ENCODE results near the gene GAS6.
"Not testable (repeated sequence)": the region's sequence is repeated elsewhere in the genome, so short reads cannot be mapped to it uniquely, and the experiment has no call there.

GAS6 gene

GRCh38 chr13:113804017-113804702, 59.7 kb downstream of the GAS6 start:
- no peak for DNase-seq

GRCh38 chr13:113803409-113804016, 60.4 kb downstream of the GAS6 start:
- no peak for DNase-seq

- DNase-seq: no peak
Measured at GRCh38 chr13:113802761-113803160, 61.1 kb downstream of the GAS6 start.

- no peak for DNase-seq
Measured at GRCh38 chr13:113802090-113802531, 61.8 kb downstream of the GAS6 start.

DNA sequence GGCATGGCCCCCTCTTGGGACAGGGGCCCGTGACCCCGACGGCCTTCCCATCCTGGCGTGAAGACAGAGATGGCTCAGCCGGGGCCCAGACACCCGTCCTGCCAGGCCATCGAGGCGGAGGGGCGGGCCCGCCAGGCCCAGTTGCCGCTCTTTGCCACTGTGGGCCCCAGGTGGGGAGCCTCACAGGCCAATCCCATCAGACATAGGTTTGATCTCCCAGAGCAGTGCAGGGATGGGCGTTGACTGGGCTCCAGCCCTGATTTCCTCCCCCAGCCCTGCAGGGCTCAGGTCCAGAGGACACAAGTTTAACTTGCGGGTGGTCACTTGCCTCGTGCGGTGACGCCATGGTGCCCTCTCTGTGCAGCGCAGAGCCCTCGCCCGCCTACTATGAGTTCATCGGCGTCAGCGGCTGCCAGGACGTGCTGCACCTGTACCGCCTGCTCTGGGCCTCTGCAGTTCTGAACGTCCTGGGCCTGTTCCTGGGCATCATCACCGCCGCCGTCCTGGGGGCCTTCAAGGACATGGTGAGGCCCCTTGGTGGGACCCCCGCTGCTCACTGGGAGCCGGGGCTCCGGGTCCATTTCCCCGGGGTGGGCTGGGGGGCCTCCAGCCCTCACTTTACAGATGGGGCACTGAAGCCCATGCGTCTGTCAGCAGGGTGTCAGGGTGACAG, 62.5 kb downstream of the GAS6 start:
- no peak for DNase-seq

DNA sequence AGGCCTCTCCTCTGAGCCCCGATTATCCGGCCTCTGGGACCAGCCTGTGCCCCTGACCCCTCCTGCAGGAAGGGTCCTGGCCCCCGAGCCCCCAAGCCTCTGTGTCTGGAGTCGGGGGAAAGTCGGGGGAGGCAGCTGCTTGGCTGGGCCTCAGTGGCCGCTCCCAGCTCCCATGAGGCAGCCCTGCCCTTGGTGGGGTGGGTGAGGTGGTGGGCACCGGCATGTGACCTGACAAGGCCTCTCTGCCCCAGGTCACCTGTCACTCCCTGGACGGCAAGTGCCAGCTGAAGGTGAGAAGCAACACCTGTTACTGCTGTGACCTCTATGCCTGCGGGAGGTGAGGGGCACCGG, 63.3 kb downstream of the GAS6 start:
- no peak for DNase-seq

DNA sequence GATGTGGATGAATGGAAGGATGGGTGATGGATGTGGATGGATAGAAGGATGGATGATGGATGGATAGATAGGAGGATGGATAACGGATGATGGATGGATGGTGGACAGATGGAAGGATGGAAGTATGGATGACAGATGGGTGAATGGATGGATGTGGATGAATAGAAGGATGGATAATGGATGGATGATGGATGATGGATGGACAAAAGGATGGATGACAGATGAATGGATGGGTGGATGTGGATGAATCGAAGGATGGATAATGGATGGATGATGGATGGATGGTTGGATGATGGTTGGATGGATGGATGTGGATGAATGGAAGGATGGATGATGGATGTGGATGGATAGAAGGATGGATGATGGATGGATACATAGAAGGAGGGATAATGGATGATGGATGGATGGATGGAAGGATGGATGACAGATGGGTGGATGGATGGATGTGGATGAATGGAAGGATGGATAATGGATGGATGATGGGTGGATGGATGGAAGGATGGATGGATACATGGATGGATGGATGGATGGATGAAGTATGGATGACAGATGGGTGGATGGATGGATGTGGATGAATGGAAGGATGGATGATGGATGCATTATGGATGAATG, 65.6 kb downstream of the GAS6 start:
- DNase-seq: no peak

- no peak for DNase-seq
Measured at GRCh38 chr13:113796964-113797676, 66.8 kb downstream of the GAS6 start.

DNA sequence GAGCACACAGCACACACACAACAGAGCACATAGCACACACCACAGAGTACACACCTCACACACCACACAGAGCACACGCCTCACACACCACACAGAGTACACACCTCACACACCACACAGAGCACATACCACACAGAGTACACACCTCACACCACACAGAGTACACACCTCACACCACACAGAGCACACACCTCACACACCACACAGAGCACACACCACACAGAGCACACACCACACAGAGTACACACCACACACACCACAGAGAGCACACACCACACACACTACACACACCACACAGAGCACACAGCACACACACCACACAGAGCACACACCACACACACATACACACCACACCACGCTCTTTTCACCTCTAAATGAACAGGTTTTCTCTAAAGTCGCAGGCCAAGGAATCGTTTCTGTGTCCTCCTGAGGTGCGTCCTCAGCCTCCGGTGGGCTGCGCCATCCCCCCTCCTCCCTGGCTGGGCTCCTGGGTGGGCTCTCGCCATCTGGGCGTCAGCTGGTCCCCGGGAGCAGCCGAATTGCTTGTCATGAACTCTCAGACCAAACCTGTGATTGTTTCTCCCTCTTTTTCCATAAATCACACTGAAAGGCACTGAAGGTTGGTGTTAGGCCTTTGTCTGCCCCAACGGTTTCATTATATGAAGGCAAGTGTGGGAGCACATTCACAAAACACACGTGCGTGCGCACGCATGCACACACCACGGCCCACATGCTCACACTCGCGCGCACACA, 67.5 kb downstream of the GAS6 start:
- DNase-seq: no peak

- DNase-seq: not testable (repeated sequence)
Measured at GRCh38 chr13:113795362-113795761, 68.5 kb downstream of the GAS6 start.

DNA sequence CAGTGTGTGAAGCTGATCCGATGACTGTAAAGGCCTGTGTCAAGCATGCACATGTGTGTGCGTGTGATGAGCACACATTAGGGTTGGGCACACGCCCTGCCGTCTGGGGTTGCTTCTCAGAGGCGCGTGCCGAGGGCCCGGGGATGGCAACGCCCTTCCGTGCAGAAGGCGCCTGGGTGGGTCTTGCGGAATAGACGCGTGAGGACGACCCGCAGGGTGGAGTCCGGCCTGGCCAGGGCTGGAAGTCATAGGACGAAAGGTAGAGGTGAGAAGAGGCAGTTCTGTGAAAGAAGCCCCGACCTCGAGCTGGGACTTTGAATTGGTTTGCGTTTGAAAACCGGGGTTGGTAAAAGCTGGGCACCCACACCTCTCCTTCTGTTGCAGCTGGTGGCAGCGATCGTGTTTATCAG, 69.1 kb downstream of the GAS6 start:
- DNase-seq: no peak

DNA sequence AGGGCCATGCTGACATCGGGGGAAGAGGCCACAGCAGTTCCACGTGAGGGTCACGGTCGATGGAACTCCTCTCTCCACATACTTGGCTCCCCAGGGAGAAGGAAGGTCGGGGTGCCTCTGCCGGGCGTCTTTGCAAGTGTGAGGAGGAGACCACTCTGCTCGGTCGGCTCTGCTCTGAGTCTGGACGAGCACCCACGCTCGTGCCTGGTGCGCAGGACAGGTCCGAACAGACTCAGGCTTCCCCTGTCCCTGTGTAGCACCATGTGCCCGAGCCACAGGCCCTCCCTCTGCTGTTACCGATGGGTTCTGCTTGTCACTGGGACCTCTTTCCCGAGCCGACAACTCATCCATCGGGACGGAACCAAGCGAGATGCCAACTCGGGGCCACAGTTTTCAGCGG, 69.8 kb downstream of the GAS6 start:
- DNase-seq: no peak

- DNase-seq: no peak
Measured at GRCh38 chr13:113793718-113794085, 70.2 kb downstream of the GAS6 start.

DNA sequence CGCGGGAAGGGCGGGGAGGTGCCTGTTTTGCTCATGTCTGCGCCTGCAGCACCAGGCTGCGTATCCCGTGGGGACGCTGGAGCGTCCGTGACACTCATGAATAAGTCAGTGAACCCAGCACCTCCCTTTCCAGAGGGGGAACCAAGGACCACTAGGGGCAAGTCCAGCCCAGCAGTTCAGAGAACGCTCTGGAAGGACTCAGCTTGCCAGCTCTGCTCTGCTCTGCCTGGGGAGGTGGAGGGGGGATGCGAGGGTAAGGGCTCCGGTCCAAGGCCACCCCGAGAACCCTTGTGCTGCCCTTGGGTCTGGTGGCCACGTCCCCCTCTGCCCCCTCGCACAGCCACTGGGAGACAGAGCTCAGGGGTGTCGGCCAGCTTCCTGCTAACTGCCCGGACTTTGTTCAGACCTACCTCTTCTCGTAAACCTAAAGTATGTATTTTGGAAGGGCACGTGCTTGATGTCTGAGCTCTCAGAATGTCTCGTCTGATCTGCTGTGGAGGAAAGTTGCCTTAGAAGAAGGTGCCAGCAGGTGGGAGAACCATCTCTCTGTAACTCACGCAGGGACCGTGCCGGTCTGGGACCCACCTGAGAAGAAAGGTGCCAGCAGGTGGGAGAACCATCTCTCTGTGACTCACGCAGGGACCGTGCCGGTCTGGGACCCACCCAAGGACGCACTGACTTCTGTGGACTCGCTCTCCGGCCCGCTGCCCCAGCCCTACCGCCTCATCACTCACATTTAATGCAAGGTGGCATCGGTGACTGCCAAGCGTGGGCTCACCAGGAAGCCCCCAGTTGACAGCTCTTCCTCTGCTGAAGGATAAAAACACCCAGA, 70.8 kb downstream of the GAS6 start:
- no peak for DNase-seq

DNA sequence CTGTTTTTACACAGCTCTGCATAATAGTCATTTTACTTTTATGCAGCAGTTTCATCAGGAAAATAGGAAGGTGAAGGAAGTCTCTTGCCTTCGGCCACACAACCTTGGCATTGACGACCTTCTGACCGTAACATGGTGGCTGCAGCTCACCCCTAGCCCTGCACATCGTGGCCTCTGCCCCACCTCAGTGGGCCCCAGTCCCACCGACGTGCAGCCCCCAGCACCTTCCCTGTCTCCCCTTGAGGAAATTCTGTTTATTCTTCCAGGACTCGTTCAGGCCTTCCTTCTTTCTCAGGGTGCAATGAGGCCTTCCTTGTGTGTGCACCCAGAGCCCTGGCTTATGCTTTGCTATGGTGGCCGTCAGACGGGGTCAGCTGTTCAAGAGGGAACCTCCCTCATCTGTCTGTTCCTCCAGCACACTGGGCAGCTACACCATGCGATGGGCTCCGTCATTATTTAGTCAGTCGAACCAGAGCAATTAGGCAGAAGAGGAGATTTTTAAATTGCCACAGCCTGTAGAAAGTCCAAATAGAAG, 71.6 kb downstream of the GAS6 start:
- DNase-seq: no peak

GRCh38 chr13:113791761-113792160, 72.1 kb downstream of the GAS6 start:
- no peak for DNase-seq

GRCh38 chr13:113791226-113791625, 72.7 kb downstream of the GAS6 start:
- no peak for DNase-seq

GRCh38 chr13:113789931-113790330, 73.9 kb downstream of the GAS6 start:
- not testable (repeated sequence) for DNase-seq

DNA sequence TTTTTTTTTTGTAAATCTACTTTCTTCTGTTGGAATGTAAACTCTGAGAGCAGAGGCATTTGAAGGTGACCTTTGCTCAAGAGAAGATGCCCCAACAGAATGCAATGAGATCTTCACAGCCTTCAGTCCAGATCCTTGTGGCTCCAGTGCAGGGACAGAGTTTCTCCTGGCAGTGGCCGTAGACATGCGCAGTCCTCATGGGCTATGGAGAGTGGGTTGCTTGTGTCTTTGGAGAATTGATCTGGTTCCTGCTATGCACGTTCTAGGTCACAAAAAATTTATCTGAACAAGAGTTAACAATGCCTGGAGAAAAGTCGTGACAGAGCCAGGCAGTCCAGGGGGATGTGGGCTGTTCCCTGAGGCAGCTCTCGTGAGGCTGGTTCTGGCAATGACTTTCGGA, 74.7 kb downstream of the GAS6 start:
- no peak for DNase-seq

DNA sequence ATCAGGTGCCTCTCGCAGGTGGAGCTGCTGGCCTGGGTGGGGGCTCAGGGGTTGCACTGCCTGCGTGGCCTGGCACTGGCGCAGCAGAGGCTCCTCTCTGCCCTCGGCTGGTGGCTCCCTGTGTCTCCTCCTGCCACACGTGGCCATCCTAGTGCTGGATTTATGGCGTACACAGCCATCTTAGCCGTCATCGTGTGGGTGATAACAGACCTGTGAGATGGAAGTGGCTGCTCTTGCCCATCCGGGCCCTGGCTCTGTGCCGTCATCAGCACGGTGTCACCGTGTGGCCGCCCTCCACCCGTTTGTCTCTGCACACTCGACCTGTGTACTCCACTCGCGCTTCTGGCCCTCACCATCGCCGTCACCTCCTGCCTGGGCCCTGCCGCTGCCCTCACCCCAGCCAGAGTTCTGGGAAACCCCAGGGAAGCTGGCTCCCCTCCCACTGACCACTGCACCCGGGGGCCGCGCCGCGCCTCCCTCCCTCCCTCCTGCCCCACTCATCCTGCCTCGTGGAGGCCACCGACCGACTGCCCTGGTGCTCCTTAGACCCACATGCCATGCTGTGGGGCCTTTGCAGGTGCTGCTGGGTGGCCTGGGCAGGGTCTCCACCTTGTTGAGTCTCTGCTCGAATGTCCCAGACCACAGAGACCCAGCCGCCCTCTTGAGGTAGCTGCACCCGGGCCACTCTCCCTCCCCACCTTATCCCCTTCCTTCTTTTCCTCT, 75.3 kb downstream of the GAS6 start:
- DNase-seq: no peak

DNA sequence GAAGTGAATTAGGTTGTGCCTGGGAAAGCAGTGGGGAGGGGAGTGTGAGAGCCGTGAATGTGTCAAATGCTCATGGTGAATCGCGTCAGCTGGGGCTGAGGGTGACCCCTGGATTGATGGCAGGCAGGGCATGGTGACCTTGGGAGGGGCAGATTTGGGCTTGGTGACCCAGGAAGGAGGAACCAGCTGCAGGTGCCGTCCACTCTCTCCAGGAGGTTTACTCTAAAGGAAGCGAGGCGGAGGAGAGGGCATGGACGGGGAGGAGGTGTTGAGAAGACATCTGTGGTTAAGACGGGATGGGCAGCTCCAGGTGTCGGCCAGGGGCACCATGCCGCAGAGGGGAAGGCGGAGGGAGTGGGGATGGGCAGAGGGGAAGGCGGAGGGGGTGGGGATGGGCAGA, 76.2 kb downstream of the GAS6 start:
- DNase-seq: no peak
